ENCODE measurements around the gene FRMD5.

The FRMD5 gene

DNA sequence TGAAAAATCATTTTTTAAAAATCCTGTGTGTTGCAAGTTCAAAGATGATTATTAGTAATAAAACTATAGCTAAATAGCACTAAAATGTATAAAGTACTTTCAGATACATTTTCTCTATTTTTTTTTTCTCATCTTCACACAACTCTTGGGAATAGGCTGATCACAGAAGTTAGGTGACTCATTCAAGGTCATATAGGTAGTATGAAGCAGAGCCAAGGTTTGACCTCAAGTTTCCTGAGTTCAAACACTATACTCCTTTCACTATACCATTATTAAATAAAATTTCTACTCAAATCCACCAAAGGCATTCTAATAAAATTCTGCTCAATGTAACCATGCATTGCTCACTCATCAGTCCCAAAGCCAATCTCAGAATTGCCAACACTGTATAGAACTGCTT lies 21.3 kb downstream of the FRMD5 start:
- H3K9ac ChIP-seq = no peak overlapping the region
- H3K4me1 ChIP-seq = no peaks in the 10 kb centered on the region
- no peaks in the 10 kb centered on the region for H3K36me3 ChIP-seq
- H3K27ac ChIP-seq = no peak overlapping the region
- no peak overlapping the region for H3K4me3 ChIP-seq
- no peaks in the 10 kb centered on the region for H3K9me3 ChIP-seq
- no peak for TF ChIP-seq Cebpa-rat (IDR thresholded peaks at IDR 0.05)
- H4K20me1 ChIP-seq = no peaks in the 10 kb centered on the region
- no peaks in the 10 kb centered on the region for H3K27me3 ChIP-seq
- no peak overlapping the region for H3K4me2 ChIP-seq

DNA sequence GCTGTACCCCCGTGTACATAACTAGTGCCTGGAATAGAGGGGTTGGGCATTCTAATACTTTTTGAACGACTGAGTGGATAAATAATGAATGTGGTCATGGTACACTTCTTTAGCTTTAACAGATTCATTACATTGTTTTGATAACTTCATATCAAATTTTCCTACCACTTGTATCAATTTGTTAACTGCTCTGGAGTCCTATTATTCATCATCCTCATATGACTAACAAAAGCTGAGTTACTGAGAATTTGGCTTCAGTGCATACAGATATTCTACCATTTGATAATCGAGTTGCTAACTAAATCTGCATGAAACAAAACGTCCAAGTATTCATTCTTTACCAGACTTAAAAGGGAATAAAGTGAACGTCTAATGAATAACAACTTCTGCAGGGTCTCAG lies 31.7 kb downstream of the FRMD5 start:
- Histone ChIP-seq H3K9ac (no peak overlapping the region), H3K27me3 (no peaks in the 10 kb centered on the region), H4K20me1 (no peaks in the 10 kb centered on the region), H3K4me1 (0 out of 2 replicates have a peak, but pooled peaks cover 5% of the 10 kb centered on the region), H3K36me3 (no peaks in the 10 kb centered on the region), H3K27ac (no peak overlapping the region), H3K9me3 (no peaks in the 10 kb centered on the region), H3K4me2 (no peak overlapping the region), H3K4me3 (no peak overlapping the region)
- TF ChIP-seq Cebpa-rat (IDR thresholded peaks at IDR 0.05) = no peak

DNA sequence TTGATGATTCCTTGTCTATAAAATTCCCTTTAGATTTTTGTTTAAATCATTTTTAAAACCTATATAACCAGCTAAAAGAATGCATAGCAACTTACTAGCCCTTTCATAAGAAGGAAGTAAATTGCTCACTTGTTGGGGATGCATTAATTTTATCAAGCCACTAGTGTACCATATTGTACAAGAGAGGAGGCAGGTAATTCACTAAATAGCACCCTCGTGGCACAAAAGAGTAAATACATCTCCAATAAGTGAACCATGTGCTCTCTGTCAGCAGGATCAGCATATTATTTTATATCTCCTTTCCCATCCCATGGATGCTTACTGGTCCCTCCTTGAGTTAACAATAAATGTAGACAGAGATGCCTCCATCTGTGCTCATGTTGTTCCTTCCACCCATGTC lies 34.3 kb downstream of the FRMD5 start:
- Histone ChIP-seq H3K9ac (no peak overlapping the region), H4K20me1 (no peaks in the 10 kb centered on the region), H3K27me3 (no peaks in the 10 kb centered on the region), H3K27ac (no peak overlapping the region), H3K4me2 (no peak overlapping the region), H3K4me3 (no peak overlapping the region), H3K36me3 (no peaks in the 10 kb centered on the region), H3K4me1 (0 out of 2 replicates have a peak, but pooled peaks cover 5% of the 10 kb centered on the region), H3K9me3 (no peaks in the 10 kb centered on the region)
- TF ChIP-seq Cebpa-rat (IDR thresholded peaks at IDR 0.05) = no peak

DNA sequence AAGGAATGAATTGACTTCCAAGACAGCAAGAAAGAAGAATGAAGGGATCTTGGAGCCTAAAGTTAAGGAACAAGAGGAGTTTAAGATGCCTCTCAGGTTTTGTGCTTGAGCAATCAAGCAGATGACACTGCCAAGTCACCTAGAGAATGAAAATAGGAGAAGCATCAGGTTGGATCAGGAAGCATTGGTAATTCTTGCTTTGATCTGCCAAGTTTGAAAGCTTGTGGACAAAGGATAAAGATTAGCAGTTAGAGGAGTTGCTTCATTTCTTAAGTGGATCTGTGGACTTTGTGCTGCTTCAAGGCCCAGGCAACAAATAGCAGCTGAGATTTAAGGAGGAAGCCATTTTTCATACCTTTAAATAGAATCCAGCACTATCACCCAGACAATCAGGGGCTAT lies 35.6 kb downstream of the FRMD5 start:
- 0 out of 2 replicates have a peak, but pooled peaks cover 5% of the 10 kb centered on the region for H3K4me1 ChIP-seq
- no peak overlapping the region for H3K4me2 ChIP-seq
- no peak overlapping the region for H3K27ac ChIP-seq
- H4K20me1 ChIP-seq = no peaks in the 10 kb centered on the region
- no peaks in the 10 kb centered on the region for H3K9me3 ChIP-seq
- no peaks in the 10 kb centered on the region for H3K27me3 ChIP-seq
- no peak overlapping the region for H3K4me3 ChIP-seq
- TF ChIP-seq Cebpa-rat (IDR thresholded peaks at IDR 0.05) = no peak
- H3K36me3 ChIP-seq = no peaks in the 10 kb centered on the region
- H3K9ac ChIP-seq = no peak overlapping the region

DNA sequence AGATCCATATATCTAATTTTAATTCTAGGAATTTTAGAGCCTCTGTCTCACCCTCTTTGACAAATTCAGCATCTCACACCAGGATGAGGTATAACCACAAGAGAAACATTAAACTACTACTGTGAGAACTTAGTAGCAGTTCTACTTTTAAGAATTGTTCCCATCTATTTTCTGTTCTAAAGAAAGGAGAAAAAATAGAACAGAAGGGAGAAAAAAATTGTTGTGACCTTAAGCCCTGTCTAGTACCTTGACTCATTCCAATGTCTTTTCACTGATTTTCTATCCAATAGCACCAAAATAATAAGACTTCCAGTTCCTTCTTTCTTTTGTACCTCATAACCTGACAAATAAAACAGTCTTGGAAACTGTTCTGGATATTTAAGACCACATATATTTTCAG lies 37.0 kb downstream of the FRMD5 start:
- H3K4me1 ChIP-seq = 0 out of 2 replicates have a peak, but pooled peaks cover 5% of the 10 kb centered on the region
- H3K27ac ChIP-seq = no peak overlapping the region
- H3K36me3 ChIP-seq = no peaks in the 10 kb centered on the region
- H3K4me2 ChIP-seq = no peak overlapping the region
- no peaks in the 10 kb centered on the region for H3K9me3 ChIP-seq
- no peaks in the 10 kb centered on the region for H3K27me3 ChIP-seq
- H3K9ac ChIP-seq = no peak overlapping the region
- no peak for TF ChIP-seq Cebpa-rat (IDR thresholded peaks at IDR 0.05)
- H3K4me3 ChIP-seq = no peak overlapping the region
- no peaks in the 10 kb centered on the region for H4K20me1 ChIP-seq

DNA sequence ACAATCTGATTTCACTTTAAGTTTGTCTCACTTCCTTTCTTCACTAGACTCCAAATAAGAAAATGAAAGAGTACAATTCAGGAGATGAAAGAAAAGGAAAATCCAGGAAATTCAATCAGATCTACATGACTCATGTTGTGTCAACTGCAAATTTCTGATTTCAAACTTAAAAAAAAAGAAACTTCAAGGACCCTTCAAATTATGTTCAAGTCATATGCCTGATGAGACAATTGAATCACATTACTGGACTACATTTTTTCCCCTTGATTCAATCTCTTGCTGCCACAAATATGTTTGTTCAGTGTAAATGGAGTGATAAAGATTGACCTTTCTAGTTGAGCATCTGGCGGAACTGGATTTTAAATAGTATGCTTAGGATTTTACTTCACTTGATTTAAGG lies 37.4 kb downstream of the FRMD5 start:
- H3K36me3 ChIP-seq = no peaks in the 10 kb centered on the region
- no peaks in the 10 kb centered on the region for H3K27me3 ChIP-seq
- H3K4me1 ChIP-seq = 0 out of 2 replicates have a peak, but pooled peaks cover 5% of the 10 kb centered on the region
- no peak overlapping the region for H3K4me3 ChIP-seq
- no peak overlapping the region for H3K27ac ChIP-seq
- no peak overlapping the region for H3K9ac ChIP-seq
- no peaks in the 10 kb centered on the region for H3K9me3 ChIP-seq
- no peaks in the 10 kb centered on the region for H4K20me1 ChIP-seq
- TF ChIP-seq Cebpa-rat (IDR thresholded peaks at IDR 0.05) = no peak
- no peak overlapping the region for H3K4me2 ChIP-seq

DNA sequence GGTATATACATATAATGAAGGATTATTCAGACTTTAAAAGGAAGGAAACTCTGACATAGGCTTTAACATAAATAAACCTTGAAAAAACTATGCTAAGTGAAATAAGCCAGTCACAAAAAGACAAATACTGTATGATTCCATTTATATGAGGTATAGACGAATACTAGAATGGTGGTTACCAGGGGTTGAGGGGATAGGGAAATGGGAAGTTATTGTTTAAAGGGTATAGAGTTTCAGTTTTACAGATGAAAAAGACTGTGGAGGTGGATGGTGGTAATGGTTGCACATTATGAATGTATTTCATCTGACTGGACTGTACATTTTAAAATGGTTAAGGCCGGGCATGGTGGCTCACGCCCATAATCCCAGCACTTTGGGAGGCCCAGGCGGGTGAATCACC lies 41.7 kb downstream of the FRMD5 start:
- Histone ChIP-seq H3K27ac (no peak overlapping the region), H3K4me3 (no peak overlapping the region), H4K20me1 (no peaks in the 10 kb centered on the region), H3K9me3 (no peaks in the 10 kb centered on the region), H3K4me2 (no peak overlapping the region), H3K36me3 (no peaks in the 10 kb centered on the region), H3K4me1 (no peaks in the 10 kb centered on the region), H3K27me3 (no peaks in the 10 kb centered on the region), H3K9ac (no peak overlapping the region)
- no peak for TF ChIP-seq Cebpa-rat (IDR thresholded peaks at IDR 0.05)

DNA sequence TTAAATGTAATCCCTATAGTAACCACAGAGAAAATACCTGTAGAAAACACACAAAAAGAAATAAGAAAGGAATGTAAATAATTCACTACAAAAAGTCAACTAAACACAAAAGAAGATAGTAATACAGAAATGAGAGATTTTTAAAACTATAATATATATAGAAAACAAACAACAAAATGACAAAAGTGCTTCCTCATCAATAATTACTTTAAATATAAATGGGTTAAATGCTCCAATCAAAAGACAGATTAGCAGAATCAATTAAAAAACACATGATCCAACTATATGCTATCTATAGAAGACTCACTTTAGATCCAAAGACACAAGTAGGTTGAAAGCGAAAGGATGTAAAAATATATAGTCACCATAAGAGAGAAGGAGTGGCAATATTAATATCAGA lies 45.8 kb downstream of the FRMD5 start:
- Histone ChIP-seq H3K27me3 (no peaks in the 10 kb centered on the region), H3K9ac (no peak overlapping the region), H4K20me1 (no peaks in the 10 kb centered on the region), H3K36me3 (no peaks in the 10 kb centered on the region), H3K4me2 (no peak overlapping the region), H3K4me3 (no peak overlapping the region), H3K27ac (no peak overlapping the region), H3K4me1 (no peaks in the 10 kb centered on the region), H3K9me3 (no peaks in the 10 kb centered on the region)
- TF ChIP-seq Cebpa-rat (IDR thresholded peaks at IDR 0.05) = no peak

DNA sequence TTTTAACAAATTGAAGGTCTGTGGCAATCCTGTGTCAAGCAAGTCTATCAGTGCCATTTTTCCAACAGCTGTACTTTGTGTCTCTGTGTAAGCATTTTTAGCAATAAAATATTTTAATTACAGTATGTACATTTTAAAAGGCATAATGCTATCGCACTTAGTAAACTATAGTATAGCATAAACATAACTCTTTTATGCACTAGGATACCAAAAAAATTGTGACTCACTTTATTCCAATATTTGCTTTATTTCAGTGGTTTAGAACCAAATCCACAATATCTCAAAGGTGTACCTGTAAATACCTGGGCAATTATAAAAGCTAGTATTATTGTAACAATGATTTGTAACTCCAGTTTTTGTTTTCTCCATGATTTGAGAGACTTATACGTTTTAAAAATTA lies 46.5 kb downstream of the FRMD5 start:
- H4K20me1 ChIP-seq = no peaks in the 10 kb centered on the region
- TF ChIP-seq Cebpa-rat (IDR thresholded peaks at IDR 0.05) = no peak
- H3K27ac ChIP-seq = no peak overlapping the region
- no peaks in the 10 kb centered on the region for H3K27me3 ChIP-seq
- no peak overlapping the region for H3K4me3 ChIP-seq
- H3K4me1 ChIP-seq = 0 out of 2 replicates have a peak, but pooled peaks cover 3% of the 10 kb centered on the region
- no peaks in the 10 kb centered on the region for H3K9me3 ChIP-seq
- H3K9ac ChIP-seq = no peak overlapping the region
- no peaks in the 10 kb centered on the region for H3K36me3 ChIP-seq
- no peak overlapping the region for H3K4me2 ChIP-seq

DNA sequence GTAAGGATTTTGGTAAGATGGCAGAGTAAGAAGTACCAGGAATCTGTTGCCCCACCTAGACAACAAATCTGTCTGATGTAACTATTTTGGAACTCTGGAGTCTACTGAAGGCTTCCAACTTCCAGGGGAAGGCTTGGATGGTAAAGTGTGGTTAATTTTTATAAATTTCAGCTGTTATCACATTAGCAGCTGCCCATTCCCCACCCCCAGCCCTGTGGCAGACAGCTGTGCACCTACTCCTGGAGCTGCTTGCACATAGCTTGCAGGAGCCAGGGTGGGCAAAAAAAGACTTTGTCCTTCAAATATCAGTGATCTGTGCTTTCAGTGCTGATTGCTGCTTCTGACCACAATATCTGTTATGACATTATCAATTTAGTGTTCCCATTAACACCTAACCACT lies 47.4 kb downstream of the FRMD5 start:
- no peak overlapping the region for H3K4me2 ChIP-seq
- H3K27ac ChIP-seq = no peak overlapping the region
- no peak for TF ChIP-seq Cebpa-rat (IDR thresholded peaks at IDR 0.05)

DNA sequence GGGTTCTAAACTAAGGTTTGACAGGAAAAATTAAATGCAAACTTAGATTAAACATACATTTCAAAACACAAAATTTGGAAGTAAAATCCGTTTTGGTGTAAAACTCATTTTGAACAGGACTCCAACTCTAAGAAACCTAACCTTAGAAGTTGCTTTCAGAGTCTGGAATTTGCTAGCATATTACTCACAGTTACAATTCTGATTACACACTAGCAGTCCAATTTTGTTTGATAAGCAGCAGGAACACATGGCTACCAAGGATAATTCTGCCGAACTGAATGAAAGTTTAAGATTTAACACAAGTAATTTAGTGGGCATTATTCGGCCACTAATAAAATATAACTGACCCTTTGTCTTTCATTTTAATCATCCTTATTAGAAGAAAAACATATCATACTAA lies 49.6 kb downstream of the FRMD5 start:
- H3K4me2 ChIP-seq = no peak overlapping the region
- H3K4me1 ChIP-seq = 0 out of 2 replicates have a peak, but pooled peaks cover 4% of the 10 kb centered on the region
- TF ChIP-seq Cebpa-rat (IDR thresholded peaks at IDR 0.05) = no peak
- H3K9ac ChIP-seq = no peak overlapping the region
- no peak overlapping the region for H3K4me3 ChIP-seq
- H3K27ac ChIP-seq = no peak overlapping the region
- H3K36me3 ChIP-seq = no peaks in the 10 kb centered on the region
- no peaks in the 10 kb centered on the region for H3K9me3 ChIP-seq
- H3K27me3 ChIP-seq = no peaks in the 10 kb centered on the region
- no peaks in the 10 kb centered on the region for H4K20me1 ChIP-seq

More for the DNA sequence above, 47.4 kb downstream of the FRMD5 start:
- H3K9ac ChIP-seq = no peak overlapping the region
- no peaks in the 10 kb centered on the region for H3K9me3 ChIP-seq
- no peaks in the 10 kb centered on the region for H4K20me1 ChIP-seq
- H3K36me3 ChIP-seq = no peaks in the 10 kb centered on the region
- H3K4me1 ChIP-seq = 0 out of 2 replicates have a peak, but pooled peaks cover 4% of the 10 kb centered on the region
- no peaks in the 10 kb centered on the region for H3K27me3 ChIP-seq
- no peak overlapping the region for H3K4me3 ChIP-seq

Data from BLaER1 (cell line).